Measurements from ENCODE around the gene OTULIN.

The OTULIN gene

GRCh38 chr5:14659821-14660607 lies 4.5 kb upstream of the OTULIN start:
- DNase-seq (ENCODE audit: low read depth): peak; percentile 85

GRCh38 chr5:14660833-14661232 lies 3.7 kb upstream of the OTULIN start:
- DNase-seq (ENCODE audit: low read depth): peak; percentile 19

More at GRCh38 chr5:14659821-14660607, 4.5 kb upstream of the OTULIN start:
- no peak for TF ChIP-seq CTCF (conservative IDR thresholded peaks at IDR 0.05; ENCODE audit: control insufficient read depth, insufficient read depth, low read depth, low read length)
- H3K4me3 ChIP-seq (ENCODE audit: control insufficient read depth, low read depth, low read length): no peak overlapping the region

GRCh38 chr5:14662721-14663260 lies 1.7 kb upstream of the OTULIN start:
- no peak overlapping the region for H3K4me3 ChIP-seq (ENCODE audit: control insufficient read depth, low read depth, low read length)
- DNase-seq (ENCODE audit: low read depth): no peak
- TF ChIP-seq CTCF (conservative IDR thresholded peaks at IDR 0.05; ENCODE audit: control insufficient read depth, insufficient read depth, low read depth, low read length): no peak

More at GRCh38 chr5:14660833-14661232, 3.7 kb upstream of the OTULIN start:
- H3K4me3 ChIP-seq (ENCODE audit: control insufficient read depth, low read depth, low read length): no peak overlapping the region
- TF ChIP-seq CTCF (conservative IDR thresholded peaks at IDR 0.05; ENCODE audit: control insufficient read depth, insufficient read depth, low read depth, low read length): no peak

GRCh38 chr5:14663734-14664269 lies 716 bp upstream of the OTULIN start:
- no peak for DNase-seq (ENCODE audit: low read depth)

GRCh38 chr5:14665101-14665822 lies 744 bp downstream of the OTULIN start:
- DNase-seq (ENCODE audit: low read depth): peak; percentile 24
- no peak for TF ChIP-seq CTCF (conservative IDR thresholded peaks at IDR 0.05; ENCODE audit: control insufficient read depth, insufficient read depth, low read depth, low read length)
- H3K4me3 ChIP-seq (ENCODE audit: control insufficient read depth, low read depth, low read length): peak overlapping the region; percentile 57

More at GRCh38 chr5:14663734-14664269, 716 bp upstream of the OTULIN start:
- H3K4me3 ChIP-seq (ENCODE audit: control insufficient read depth, low read depth, low read length): peak overlapping the region; percentile 57
- TF ChIP-seq CTCF (conservative IDR thresholded peaks at IDR 0.05; ENCODE audit: control insufficient read depth, insufficient read depth, low read depth, low read length): no peak

GRCh38 chr5:14665949-14666348 lies 1.4 kb downstream of the OTULIN start:
- no peak for TF ChIP-seq CTCF (conservative IDR thresholded peaks at IDR 0.05; ENCODE audit: control insufficient read depth, insufficient read depth, low read depth, low read length)
- peak; percentile 52 for DNase-seq (ENCODE audit: low read depth)
- peak overlapping the region; percentile 57 for H3K4me3 ChIP-seq (ENCODE audit: control insufficient read depth, low read depth, low read length)

All from fibroblast of mammary gland (primary cell).